KMS-11 (cell line): ENCODE data around the gene MYO9A.

Experiments used
- H2AFZ ChIP-seq: fragments of 200-600 bp; sonication (generic); 2 replicates; pipeline ENCODE4 v1.6.1; 2016; ENCODE audit warnings: antibody characterized with exemption, mixed run types, low read depth
- H3K27ac ChIP-seq: fragments of 200-600 bp; sonication (generic); 2 replicates; pipeline ENCODE4 v1.6.1; 2016; ENCODE audit warnings: mild to moderate bottlenecking, mixed run types
- H3K27me3 ChIP-seq: fragments of 200-600 bp; sonication (generic); 2 replicates; pipeline ENCODE4 v1.6.1; 2017; ENCODE audit warnings: mild to moderate bottlenecking, low read depth, mixed run types, moderate library complexity; ENCODE audit not compliant: insufficient read depth
- H3K36me3 ChIP-seq: fragments of 200-600 bp; sonication (generic); 2 replicates; pipeline ENCODE4 v1.6.1; 2017; ENCODE audit warnings: mild to moderate bottlenecking, mixed run types; ENCODE audit not compliant: insufficient read depth
- H3K4me1 ChIP-seq: fragments of 200-600 bp; sonication (generic); 2 replicates; pipeline ENCODE4 v1.6.1; 2016; ENCODE audit warnings: mild to moderate bottlenecking, low read depth, mixed run types; ENCODE audit not compliant: poor library complexity, severe bottlenecking
- H3K4me2 ChIP-seq: fragments of 200-600 bp; sonication (generic); 2 replicates; pipeline ENCODE4 v1.7.0; 2016; ENCODE audit warnings: mild to moderate bottlenecking, mixed run types
- H3K4me3 ChIP-seq: fragments of 200-600 bp; sonication (generic); IDR thresholded peaks from 2 replicates; pipeline ENCODE4 v1.6.1; 2017; ENCODE audit warnings: low read depth, low read length, mixed read lengths; ENCODE audit not compliant: insufficient read depth
- H3K79me2 ChIP-seq: fragments of 200-600 bp; sonication (generic); 2 replicates; pipeline ENCODE4 v1.6.1; 2016; ENCODE audit warnings: low read depth, mixed run types; ENCODE audit not compliant: insufficient read depth
- H3K9ac ChIP-seq: fragments of 200-600 bp; sonication (generic); 2 replicates; pipeline ENCODE4 v1.6.1; 2016; ENCODE audit warnings: mild to moderate bottlenecking, mixed run types
- H4K20me1 ChIP-seq: fragments of 200-600 bp; sonication (generic); 2 replicates; pipeline ENCODE4 v1.6.1; 2016; ENCODE audit warnings: mild to moderate bottlenecking, mixed run types; ENCODE audit not compliant: insufficient read depth
- TF ChIP-seq, protein P1 (sequence below): fragments of 200-600 bp; sonication (generic); conservative IDR thresholded peaks from 2 replicates; pipeline ENCODE4 v1.6.1; 2017; ENCODE audit warnings: low read depth, mild to moderate bottlenecking, antibody characterized with exemption, low read length, moderate library complexity, mixed read lengths

The MYO9A gene

DNA sequence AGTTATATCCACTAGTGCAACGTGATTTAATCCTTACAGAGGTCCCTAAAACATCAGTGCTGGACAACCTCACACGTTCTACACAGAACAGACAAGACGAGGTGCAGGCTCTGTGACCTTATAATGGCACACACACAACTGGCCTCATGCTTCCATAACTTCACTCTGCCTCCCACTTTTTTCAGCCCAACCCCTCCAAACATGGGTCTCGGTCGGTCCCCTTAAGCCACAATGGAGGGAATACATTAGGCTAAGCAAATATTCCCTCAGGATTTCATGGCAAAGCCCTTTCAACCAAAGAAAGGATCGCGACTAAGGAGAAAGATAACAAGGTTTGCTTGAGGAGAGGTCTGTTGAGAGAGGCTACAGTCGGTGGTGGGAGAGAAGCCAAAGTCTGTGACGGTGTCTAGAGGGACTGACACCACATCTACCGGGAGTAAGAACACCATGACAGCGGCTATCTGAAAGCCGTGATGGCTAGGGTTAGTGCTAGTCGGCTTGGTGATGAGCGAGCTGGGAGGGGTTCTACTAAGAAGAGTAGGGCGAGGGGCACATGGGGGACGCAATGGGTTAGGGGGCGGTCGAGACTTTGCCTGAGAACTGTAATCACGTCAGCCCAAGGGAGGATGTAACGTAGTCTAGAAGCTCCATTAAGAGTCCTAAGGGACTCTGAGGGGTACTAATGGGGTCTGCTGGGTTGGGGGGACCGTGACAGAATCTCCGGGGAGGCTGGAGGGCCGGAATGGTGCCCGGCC is 1.0 kb downstream of the MYO9A start:
- peak overlapping the region; percentile 67; the same call in 1 of the 2 replicates for H3K9ac ChIP-seq
- peaks cover 7% of the 10 kb centered on the region for H3K4me1 ChIP-seq
- H3K36me3 ChIP-seq, result no peaks in the 10 kb centered on the region
- H3K4me3 ChIP-seq, result no peak overlapping the region
- no peaks in the 10 kb centered on the region for H4K20me1 ChIP-seq
- H3K27me3 ChIP-seq, result no peaks in the 10 kb centered on the region
- H3K4me2 ChIP-seq, result peak overlapping the region; percentile 89
- H3K79me2 ChIP-seq, result 0 out of 2 replicates have a peak, but pooled peaks cover 3% of the 10 kb centered on the region
- TF ChIP-seq, protein P1, sequence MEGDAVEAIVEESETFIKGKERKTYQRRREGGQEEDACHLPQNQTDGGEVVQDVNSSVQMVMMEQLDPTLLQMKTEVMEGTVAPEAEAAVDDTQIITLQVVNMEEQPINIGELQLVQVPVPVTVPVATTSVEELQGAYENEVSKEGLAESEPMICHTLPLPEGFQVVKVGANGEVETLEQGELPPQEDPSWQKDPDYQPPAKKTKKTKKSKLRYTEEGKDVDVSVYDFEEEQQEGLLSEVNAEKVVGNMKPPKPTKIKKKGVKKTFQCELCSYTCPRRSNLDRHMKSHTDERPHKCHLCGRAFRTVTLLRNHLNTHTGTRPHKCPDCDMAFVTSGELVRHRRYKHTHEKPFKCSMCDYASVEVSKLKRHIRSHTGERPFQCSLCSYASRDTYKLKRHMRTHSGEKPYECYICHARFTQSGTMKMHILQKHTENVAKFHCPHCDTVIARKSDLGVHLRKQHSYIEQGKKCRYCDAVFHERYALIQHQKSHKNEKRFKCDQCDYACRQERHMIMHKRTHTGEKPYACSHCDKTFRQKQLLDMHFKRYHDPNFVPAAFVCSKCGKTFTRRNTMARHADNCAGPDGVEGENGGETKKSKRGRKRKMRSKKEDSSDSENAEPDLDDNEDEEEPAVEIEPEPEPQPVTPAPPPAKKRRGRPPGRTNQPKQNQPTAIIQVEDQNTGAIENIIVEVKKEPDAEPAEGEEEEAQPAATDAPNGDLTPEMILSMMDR, result no peak
- peak overlapping the region; percentile 64 for H2AFZ ChIP-seq
- H3K27ac ChIP-seq, result no peak overlapping the region

DNA sequence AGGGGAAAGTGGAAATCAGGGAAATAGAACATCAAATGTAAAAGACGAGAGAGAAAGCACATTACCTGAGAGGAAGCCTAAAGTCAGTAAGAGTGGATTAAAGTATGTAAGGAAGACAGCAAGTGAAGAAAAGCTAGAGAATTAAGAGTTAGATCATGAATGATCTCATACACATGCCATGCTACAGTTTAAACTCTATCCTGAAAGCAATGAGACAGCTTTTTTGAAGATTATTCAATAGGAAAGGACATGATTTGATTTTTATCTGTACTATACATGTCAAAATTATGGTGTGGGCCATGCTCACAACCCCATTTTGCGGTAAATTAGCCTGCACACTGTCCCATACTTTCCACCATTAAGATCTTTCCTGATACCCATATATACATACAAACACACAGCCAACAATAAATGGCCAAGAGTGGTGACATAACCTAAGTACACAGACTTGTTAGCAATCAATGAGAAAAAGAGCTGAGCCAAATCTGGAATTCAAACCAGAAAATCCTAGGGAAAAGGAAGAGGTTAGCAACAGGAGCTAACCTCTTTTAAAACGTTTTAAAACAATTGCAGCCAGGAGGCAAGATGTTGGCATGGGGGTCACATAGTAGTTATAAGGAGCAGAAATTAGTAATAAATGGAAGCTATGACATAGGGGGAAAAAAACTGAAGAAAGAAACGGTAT is 4.5 kb downstream of the MYO9A start:
- Histone ChIP-seq H3K36me3 (no peaks in the 10 kb centered on the region), H2AFZ (no peak overlapping the region), H3K79me2 (0 out of 2 replicates have a peak, but pooled peaks cover 3% of the 10 kb centered on the region), H3K27ac (no peak overlapping the region), H3K4me2 (no peak overlapping the region), H3K4me3 (no peak overlapping the region), H3K27me3 (no peaks in the 10 kb centered on the region), H4K20me1 (no peaks in the 10 kb centered on the region), H3K9ac (no peak overlapping the region), H3K4me1 (peaks cover 7% of the 10 kb centered on the region)
- TF ChIP-seq, protein P1, result no peak

DNA sequence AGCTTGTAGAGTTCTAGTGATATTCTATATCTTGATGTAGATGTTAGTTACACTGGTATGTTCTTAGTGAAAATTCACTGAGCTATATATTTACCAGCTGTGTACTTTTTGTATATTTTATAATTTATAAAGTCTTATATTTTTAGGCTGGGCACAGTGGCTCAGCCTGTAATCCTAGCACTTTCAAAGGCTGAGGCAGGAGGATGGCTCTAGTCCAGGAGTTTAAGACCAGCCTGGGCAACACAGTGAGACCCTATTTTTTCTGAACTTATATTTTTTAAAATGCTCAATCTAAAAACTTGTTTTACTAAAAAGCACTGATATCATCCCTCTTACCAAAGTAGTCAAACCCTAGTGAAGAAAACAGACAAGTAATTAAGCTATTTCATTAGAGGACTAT is 5.1 kb downstream of the MYO9A start:
- Histone ChIP-seq H3K79me2 (0 out of 2 replicates have a peak, but pooled peaks cover 3% of the 10 kb centered on the region), H2AFZ (no peak overlapping the region), H3K4me2 (no peak overlapping the region), H3K4me1 (peaks cover 7% of the 10 kb centered on the region), H3K9ac (no peak overlapping the region), H3K27ac (no peak overlapping the region), H3K27me3 (no peaks in the 10 kb centered on the region), H3K4me3 (no peak overlapping the region), H4K20me1 (no peaks in the 10 kb centered on the region), H3K36me3 (no peaks in the 10 kb centered on the region)
- TF ChIP-seq, protein P1, result no peak

DNA sequence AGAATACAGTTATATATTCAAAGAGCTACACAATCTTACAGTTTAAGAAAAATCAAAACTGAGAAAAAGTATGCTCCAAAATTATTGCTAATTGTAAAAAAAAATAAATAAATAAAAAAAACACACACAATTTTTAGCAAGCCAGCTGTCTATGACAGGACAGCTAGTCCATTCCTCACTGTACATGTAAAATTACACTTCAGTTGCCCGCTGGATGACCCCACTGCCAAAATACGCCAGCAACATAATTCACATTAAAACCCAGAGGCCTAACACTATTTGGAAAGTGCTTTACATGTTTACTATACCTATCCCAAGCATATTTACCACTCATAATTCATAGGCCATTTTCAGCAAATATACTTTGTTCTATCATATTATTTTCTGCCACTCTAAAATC is 5.8 kb downstream of the MYO9A start:
- no peaks in the 10 kb centered on the region for H3K36me3 ChIP-seq
- TF ChIP-seq, protein P1, result no peak
- H3K27ac ChIP-seq, result no peak overlapping the region
- H2AFZ ChIP-seq, result no peak overlapping the region
- H4K20me1 ChIP-seq, result no peaks in the 10 kb centered on the region
- no peak overlapping the region for H3K9ac ChIP-seq
- H3K27me3 ChIP-seq, result no peaks in the 10 kb centered on the region
- 0 out of 2 replicates have a peak, but pooled peaks cover 3% of the 10 kb centered on the region for H3K79me2 ChIP-seq
- no peak overlapping the region for H3K4me3 ChIP-seq
- no peak overlapping the region for H3K4me2 ChIP-seq
- H3K4me1 ChIP-seq, result peaks cover 7% of the 10 kb centered on the region
